ENCODE results near the gene IQCC.
A peak's percentile ranks its signal among the peaks of the same experiment; 100 is the strongest.

IQCC gene

GRCh38 chr1:32179443-32180185 lies 25.9 kb upstream of the IQCC start, which contains the start of gene TXLNA (continued):
- TF ChIP-seq ZBTB6 (tag by site-specific recombination; IDR thresholded peaks at IDR 0.05): no peak
- no peak for TF ChIP-seq ZNF37A (tag by site-specific recombination; IDR thresholded peaks at IDR 0.05)
- peak; percentile 58; the same call in 1 of the 2 replicates for TF ChIP-seq ZNF324 (tag by site-specific recombination; IDR thresholded peaks at IDR 0.05)
- peak; percentile 68 for TF ChIP-seq GLIS2 (tag by site-specific recombination; IDR thresholded peaks at IDR 0.05)
- TF ChIP-seq OVOL3 (tag by site-specific recombination; IDR thresholded peaks at IDR 0.05): 0 out of 2 replicates have a peak, but pooled peaks have one; percentile 40
- TF ChIP-seq PRDM10 (tag by site-specific recombination; IDR thresholded peaks at IDR 0.05): peak; percentile 98
- TF ChIP-seq ZBTB48 (tag by site-specific recombination; IDR thresholded peaks at IDR 0.05): peak; percentile 92

- H3K36me3 ChIP-seq (ENCODE audit: control insufficient read depth in 2 of 2, insufficient read depth in 1 of 2, low read length in 2 of 2): peaks cover 24 to 43% of the 10 kb centered on the region in 2 experiments
- no peaks in the 10 kb centered on the region for H3K9me3 ChIP-seq (ENCODE audit: control insufficient read depth, insufficient read depth, low read depth, low read length)
- ChIA-PET POLR2A (interaction anchor here (0.6 to 2.7 kb wide), 11 partner anchors 12 to 214 kb away, joined by 3 to 26 read pairs (median 8); partner anchors contain the start of genes BSDC1, CCDC28B, IQCC and KPNA6), CTCF (interaction anchor here (0.7 to 1.6 kb wide), 2 partner anchors 21 to 107 kb away, joined by 3 to 5 read pairs; partner anchors contain the start of gene TMEM39B)
- peak; percentile 15; the same call in 1 of the 2 replicates for TF ChIP-seq ZNF394 (tag by site-specific recombination; IDR thresholded peaks at IDR 0.05; ENCODE audit: borderline replicate concordance)
- peak; percentile 30; the same call in 1 of the 2 replicates for TF ChIP-seq ZNF341 (tag by site-specific recombination; IDR thresholded peaks at IDR 0.05; ENCODE audit: low read depth)
- TF ChIP-seq ZNF335 (tag by site-specific recombination; conservative IDR thresholded peaks at IDR 0.05): peak; percentile 43; the same call in 1 of the 2 replicates
- no peak for TF ChIP-seq ZNF843 (tag by site-specific recombination; IDR thresholded peaks at IDR 0.05)
- 0 out of 2 replicates have a peak, but pooled peaks have one; percentile 52 for TF ChIP-seq SP2 (tag by site-specific recombination; IDR thresholded peaks at IDR 0.05)
- TF ChIP-seq ZNF433 (tag by site-specific recombination; IDR thresholded peaks at IDR 0.05; ENCODE audit: low read depth): no peak
- peak; percentile 52 for TF ChIP-seq GLIS2 (tag by site-specific recombination; IDR thresholded peaks at IDR 0.05)
- TF ChIP-seq OSR2 (tag by site-specific recombination; IDR thresholded peaks at IDR 0.05): peak; percentile 66
- peak overlapping the region; percentile 76 for H3K27ac ChIP-seq (ENCODE audit: extremely low read depth, low read depth, low read length)
- peak overlapping the region; percentile 75 for H3K4me3 ChIP-seq (ENCODE audit: low read depth, low read length)
- peaks cover 6% of the 10 kb centered on the region; the same call in 1 of the 2 replicates for H3K4me1 ChIP-seq (ENCODE audit: control insufficient read depth, insufficient read depth, low read length)
Measured at GRCh38 chr1:32180186-32181060, 25.0 kb upstream of the IQCC start.

- H3K9me3 ChIP-seq (ENCODE audit: control insufficient read depth, insufficient read depth, low read depth, low read length): no peaks in the 10 kb centered on the region
- ChIA-PET POLR2A (interaction anchor here (0.9 to 2.7 kb wide), 6 partner anchors 17 to 108 kb away, joined by 4 to 26 read pairs (median 17); partner anchors contain the start of genes CCDC28B, IQCC, KPNA6 and TMEM39B), CTCF (no interaction called here)
- TF ChIP-seq ZNF140 (tag by site-specific recombination; IDR thresholded peaks at IDR 0.05) (no peak), ZNF184 (tag by site-specific recombination; IDR thresholded peaks at IDR 0.05) (no peak), ZNF221 (tag by site-specific recombination; IDR thresholded peaks at IDR 0.05; ENCODE audit: borderline replicate concordance) (no peak), ZNF610 (tag by site-specific recombination; IDR thresholded peaks at IDR 0.05; ENCODE audit: borderline replicate concordance) (no peak), ELK4 (IDR thresholded peaks at IDR 0.05; ENCODE audit: borderline replicate concordance, low read depth, low read length) (no peak), ZNF202 (tag by site-specific recombination; IDR thresholded peaks at IDR 0.05; ENCODE audit: borderline replicate concordance) (no peak), SETDB1 (IDR thresholded peaks at IDR 0.05; ENCODE audit: insufficient read length, low read length) (no peak), ZNF501 (tag by site-specific recombination; IDR thresholded peaks at IDR 0.05) (no peak), TRIM28 (IDR thresholded peaks at IDR 0.05; ENCODE audit: borderline replicate concordance, low read length) (no peak)
- no peak overlapping the region; the same call in 1 of the 2 replicates for H3K27ac ChIP-seq (ENCODE audit: extremely low read depth, low read depth, low read length)
- peaks cover 6% of the 10 kb centered on the region; the same call in 1 of the 2 replicates for H3K4me1 ChIP-seq (ENCODE audit: control insufficient read depth, insufficient read depth, low read length)
- H3K36me3 ChIP-seq (ENCODE audit: control insufficient read depth in 2 of 2, insufficient read depth in 1 of 2, low read length in 2 of 2): peaks cover 31 to 49% of the 10 kb centered on the region in 2 experiments
- H3K4me3 ChIP-seq (ENCODE audit: low read depth, low read length): peak overlapping the region; percentile 75; the same call in 1 of the 2 replicates
Measured at GRCh38 chr1:32181065-32181464, 24.4 kb upstream of the IQCC start.
